ENCODE data around the gene PCAT6. TPM values are rescaled to one million over a fixed set of nuclear protein-coding genes. Genes with fewer than 3 reads are reported as not detected.

Gene PCAT6
- total and polyA plus RNA-seq, 2 of the 8 experiments (the other 6 are each of a cell fraction or from before 2014, with no cell fraction given): 4.6 to 14.7 TPM

DNA sequence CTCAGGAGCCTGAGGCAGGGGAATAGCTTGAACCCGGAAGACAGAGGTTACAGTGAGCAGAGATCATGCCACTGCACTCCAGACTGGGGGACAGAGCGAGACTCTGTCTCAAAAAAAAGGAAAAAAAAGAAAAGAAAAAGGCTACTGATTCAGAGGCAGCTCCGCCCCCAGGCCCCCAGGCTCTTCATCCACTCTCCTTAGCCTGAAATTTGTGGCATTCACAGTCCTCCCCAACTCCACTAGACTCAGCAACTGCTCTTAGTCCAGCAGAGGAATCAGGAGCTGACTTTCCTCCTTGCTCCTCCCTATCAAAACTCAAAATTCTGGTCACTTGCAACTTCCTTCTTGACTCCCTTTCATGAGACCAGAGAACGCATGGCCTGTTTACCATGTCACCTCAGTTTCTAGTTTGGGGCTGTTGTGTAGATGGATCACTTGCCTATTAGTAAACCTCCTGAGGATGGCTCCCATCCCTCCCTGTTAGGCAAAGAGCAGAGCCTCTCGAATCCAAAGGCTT is 27.1 kb downstream of the PCAT6 start (continued):
- TF ChIP-seq, protein P1, sequence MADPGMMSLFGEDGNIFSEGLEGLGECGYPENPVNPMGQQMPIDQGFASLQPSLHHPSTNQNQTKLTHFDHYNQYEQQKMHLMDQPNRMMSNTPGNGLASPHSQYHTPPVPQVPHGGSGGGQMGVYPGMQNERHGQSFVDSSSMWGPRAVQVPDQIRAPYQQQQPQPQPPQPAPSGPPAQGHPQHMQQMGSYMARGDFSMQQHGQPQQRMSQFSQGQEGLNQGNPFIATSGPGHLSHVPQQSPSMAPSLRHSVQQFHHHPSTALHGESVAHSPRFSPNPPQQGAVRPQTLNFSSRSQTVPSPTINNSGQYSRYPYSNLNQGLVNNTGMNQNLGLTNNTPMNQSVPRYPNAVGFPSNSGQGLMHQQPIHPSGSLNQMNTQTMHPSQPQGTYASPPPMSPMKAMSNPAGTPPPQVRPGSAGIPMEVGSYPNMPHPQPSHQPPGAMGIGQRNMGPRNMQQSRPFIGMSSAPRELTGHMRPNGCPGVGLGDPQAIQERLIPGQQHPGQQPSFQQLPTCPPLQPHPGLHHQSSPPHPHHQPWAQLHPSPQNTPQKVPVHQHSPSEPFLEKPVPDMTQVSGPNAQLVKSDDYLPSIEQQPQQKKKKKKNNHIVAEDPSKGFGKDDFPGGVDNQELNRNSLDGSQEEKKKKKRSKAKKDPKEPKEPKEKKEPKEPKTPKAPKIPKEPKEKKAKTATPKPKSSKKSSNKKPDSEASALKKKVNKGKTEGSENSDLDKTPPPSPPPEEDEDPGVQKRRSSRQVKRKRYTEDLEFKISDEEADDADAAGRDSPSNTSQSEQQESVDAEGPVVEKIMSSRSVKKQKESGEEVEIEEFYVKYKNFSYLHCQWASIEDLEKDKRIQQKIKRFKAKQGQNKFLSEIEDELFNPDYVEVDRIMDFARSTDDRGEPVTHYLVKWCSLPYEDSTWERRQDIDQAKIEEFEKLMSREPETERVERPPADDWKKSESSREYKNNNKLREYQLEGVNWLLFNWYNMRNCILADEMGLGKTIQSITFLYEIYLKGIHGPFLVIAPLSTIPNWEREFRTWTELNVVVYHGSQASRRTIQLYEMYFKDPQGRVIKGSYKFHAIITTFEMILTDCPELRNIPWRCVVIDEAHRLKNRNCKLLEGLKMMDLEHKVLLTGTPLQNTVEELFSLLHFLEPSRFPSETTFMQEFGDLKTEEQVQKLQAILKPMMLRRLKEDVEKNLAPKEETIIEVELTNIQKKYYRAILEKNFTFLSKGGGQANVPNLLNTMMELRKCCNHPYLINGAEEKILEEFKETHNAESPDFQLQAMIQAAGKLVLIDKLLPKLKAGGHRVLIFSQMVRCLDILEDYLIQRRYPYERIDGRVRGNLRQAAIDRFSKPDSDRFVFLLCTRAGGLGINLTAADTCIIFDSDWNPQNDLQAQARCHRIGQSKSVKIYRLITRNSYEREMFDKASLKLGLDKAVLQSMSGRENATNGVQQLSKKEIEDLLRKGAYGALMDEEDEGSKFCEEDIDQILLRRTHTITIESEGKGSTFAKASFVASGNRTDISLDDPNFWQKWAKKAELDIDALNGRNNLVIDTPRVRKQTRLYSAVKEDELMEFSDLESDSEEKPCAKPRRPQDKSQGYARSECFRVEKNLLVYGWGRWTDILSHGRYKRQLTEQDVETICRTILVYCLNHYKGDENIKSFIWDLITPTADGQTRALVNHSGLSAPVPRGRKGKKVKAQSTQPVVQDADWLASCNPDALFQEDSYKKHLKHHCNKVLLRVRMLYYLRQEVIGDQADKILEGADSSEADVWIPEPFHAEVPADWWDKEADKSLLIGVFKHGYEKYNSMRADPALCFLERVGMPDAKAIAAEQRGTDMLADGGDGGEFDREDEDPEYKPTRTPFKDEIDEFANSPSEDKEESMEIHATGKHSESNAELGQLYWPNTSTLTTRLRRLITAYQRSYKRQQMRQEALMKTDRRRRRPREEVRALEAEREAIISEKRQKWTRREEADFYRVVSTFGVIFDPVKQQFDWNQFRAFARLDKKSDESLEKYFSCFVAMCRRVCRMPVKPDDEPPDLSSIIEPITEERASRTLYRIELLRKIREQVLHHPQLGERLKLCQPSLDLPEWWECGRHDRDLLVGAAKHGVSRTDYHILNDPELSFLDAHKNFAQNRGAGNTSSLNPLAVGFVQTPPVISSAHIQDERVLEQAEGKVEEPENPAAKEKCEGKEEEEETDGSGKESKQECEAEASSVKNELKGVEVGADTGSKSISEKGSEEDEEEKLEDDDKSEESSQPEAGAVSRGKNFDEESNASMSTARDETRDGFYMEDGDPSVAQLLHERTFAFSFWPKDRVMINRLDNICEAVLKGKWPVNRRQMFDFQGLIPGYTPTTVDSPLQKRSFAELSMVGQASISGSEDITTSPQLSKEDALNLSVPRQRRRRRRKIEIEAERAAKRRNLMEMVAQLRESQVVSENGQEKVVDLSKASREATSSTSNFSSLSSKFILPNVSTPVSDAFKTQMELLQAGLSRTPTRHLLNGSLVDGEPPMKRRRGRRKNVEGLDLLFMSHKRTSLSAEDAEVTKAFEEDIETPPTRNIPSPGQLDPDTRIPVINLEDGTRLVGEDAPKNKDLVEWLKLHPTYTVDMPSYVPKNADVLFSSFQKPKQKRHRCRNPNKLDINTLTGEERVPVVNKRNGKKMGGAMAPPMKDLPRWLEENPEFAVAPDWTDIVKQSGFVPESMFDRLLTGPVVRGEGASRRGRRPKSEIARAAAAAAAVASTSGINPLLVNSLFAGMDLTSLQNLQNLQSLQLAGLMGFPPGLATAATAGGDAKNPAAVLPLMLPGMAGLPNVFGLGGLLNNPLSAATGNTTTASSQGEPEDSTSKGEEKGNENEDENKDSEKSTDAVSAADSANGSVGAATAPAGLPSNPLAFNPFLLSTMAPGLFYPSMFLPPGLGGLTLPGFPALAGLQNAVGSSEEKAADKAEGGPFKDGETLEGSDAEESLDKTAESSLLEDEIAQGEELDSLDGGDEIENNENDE (IDR thresholded peaks at IDR 0.05; ENCODE audit: insufficient replicate concordance, low read length): no peak
- TF ChIP-seq CEBPB (IDR thresholded peaks at IDR 0.05; ENCODE audit: low read depth, low read length) (no peak), CTBP2 (IDR thresholded peaks at IDR 0.05; ENCODE audit: borderline replicate concordance, insufficient read depth, insufficient read length, low read length) (no peak), POLR2A (IDR thresholded peaks at IDR 0.05; ENCODE audit: control extremely low read depth in 1 of 2, low read depth in 2 of 2, low read length in 2 of 2) (no peak), BCL11A (IDR thresholded peaks at IDR 0.05; ENCODE audit: low read depth in 2 of 2, low read length in 2 of 2) (no peak), JUN (IDR thresholded peaks at IDR 0.05; ENCODE audit: low read depth, low read length) (no peak), BACH1 (IDR thresholded peaks at IDR 0.05; ENCODE audit: low read length) (no peak), SAP30 (IDR thresholded peaks at IDR 0.05; ENCODE audit: insufficient read depth, insufficient replicate concordance, low read length) (no peak), RNF2 (IDR thresholded peaks at IDR 0.05; ENCODE audit: borderline replicate concordance, low read depth, low read length, missing control alignments, poor library complexity, severe bottlenecking) (no peak), SP2 (IDR thresholded peaks at IDR 0.05; ENCODE audit: low read length) (no peak), TAF7 (optimal IDR thresholded peaks at IDR 0.05; ENCODE audit: borderline replicate concordance, low read depth, low read length) (no peak)
